Measurements from ENCODE around the gene C10orf90.
"Not testable (repeated sequence)": the region's sequence is repeated elsewhere in the genome, so short reads cannot be mapped to it uniquely, and the experiment has no call there.

C10orf90 gene

GRCh38 chr10:126583552-126584200, 86.8 kb downstream of the C10orf90 start:
- DNase-seq = no peak

DNA sequence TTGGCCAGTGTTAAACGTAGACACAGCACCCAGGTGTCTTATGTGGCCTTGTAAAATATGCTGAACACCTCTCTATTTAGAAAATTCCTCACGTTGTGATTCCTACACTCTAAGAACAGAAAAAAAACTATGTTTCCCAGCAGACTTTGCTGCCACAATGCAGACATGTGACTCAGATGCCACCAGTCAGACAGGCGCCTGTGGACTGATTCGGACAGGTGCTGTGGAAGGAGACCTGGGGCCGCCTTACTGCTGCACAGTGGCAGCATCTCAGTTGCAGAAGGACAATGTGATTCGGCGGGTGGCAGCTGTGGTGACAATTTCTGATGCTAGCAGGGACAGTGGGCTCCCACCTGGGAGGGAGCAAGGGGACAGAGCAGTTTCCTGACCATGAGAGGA, 88.8 kb downstream of the C10orf90 start:
- DNase-seq = no peak

DNA sequence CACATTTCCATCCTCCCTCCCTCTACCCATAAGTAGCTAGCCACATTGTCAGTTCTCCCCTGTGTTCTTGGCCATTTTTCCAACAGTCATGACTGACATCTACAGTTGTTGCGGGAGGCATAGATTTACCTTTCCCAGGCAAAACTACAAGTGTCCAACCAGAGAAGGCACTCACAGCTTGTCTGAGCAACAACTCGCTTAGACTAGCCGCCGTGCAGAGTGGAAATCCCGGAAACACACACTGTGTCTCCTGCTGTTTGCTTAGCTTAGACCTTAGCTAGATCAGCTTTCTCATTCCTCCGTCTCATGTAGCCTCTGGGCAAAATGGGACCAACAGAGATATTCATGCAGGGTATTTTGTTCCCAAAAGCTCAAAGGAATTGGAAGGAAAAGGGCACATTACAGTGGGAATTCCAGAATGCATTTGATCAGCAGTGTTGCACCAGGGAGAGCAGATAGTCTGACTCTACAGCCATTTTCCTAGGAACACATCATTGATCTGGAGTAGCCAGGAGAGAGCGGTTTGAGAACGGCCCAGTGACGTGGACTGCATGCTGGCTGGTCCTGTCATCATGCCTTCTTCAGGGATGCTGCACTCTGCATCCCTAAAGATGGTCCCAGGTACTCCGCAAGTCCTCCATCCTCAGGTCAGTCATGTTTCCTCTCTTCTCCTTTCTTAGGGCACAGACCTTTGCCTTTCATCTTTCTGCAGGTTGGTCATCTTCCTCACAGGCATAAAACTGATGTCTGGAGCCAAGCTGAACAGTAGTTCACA, 89.4 kb downstream of the C10orf90 start:
- no peak for DNase-seq

- DNase-seq = no peak
Measured at GRCh38 chr10:126576336-126576735, 94.2 kb downstream of the C10orf90 start.

GRCh38 chr10:126570621-126571602, 99.6 kb downstream of the C10orf90 start:
- DNase-seq = no peak

GRCh38 chr10:126570245-126570570, 100.3 kb downstream of the C10orf90 start:
- DNase-seq = no peak

GRCh38 chr10:126569513-126570244, 100.8 kb downstream of the C10orf90 start:
- DNase-seq = no peak

GRCh38 chr10:126568809-126569385, 101.6 kb downstream of the C10orf90 start:
- no peak for DNase-seq

DNA sequence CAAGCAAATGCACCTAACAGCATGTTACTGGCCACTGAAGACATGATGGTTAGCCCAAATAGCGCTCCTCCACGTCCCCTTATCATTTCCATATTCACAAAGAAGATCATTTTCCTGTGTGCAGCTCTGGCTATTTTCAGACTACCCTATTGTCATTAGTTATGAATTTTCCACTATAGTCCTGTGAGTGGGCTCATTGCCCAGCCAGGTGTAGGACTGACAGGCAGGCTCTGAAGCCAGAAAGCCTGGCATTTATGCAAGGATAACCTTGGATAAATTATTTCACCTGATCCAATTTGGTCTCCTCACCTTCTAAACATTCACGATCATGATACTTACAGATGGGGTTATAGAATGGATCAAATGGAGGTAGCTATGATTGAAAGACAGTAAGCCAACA, 104.6 kb downstream of the C10orf90 start:
- no peak for DNase-seq

DNA sequence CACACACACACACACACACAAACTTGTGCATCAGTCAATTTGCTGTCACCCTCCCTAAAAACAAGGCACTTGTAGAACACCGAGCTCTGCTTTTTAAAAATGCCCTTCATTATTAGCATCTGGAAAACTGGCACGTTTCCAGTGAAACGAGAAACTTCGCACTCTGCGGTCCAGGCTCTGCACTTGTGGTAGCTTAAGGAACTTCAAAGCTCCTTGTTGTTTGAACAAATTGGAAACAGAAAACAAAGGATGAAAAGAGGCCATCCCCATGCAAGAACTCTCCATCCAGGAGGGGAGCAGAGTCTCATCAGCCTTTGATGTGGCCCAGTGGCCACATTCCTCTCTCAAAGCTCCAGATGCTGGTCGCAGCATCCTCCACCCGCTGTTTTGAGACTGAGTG, 105.1 kb downstream of the C10orf90 start:
- DNase-seq = no peak

GRCh38 chr10:126564326-126564888, 106.1 kb downstream of the C10orf90 start:
- DNase-seq = no peak

GRCh38 chr10:126563361-126563760, 107.1 kb downstream of the C10orf90 start:
- DNase-seq = no peak

DNA sequence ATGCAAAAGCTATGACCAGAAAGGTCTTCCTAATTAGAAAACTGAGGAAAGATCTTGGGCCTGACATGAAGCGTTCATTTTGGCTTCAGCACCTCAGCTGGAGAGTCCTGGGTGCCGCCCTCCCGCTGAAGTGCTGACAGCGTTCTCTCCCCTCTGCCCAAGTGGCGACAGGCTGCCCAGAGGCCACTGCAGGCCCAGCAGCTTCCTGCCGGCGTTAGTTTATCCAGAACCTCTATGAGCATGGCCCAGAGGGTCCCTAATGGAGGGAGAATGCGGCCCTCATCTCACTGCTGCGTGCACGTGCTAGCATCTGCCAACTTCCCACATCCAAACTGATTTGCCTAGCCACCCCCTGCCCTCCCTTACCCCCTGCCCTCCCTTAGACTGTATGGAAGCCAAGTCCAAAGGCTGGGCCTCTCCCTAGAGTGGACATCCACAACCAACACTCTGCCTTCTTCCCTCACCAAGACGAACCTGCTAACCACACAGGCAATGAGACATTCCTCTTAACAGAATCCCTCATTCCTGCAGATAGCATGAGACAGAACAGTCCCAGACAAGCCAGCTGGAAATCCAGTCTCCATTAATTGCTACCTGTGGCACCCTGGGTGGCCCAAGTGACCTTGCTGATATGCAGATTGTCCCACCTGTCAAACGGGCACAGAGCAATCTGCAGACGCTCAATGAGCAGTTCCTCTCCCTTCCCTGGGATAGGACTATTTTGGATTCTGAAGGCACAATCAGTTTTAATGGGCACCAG, 108.4 kb downstream of the C10orf90 start:
- no peak for DNase-seq

DNA sequence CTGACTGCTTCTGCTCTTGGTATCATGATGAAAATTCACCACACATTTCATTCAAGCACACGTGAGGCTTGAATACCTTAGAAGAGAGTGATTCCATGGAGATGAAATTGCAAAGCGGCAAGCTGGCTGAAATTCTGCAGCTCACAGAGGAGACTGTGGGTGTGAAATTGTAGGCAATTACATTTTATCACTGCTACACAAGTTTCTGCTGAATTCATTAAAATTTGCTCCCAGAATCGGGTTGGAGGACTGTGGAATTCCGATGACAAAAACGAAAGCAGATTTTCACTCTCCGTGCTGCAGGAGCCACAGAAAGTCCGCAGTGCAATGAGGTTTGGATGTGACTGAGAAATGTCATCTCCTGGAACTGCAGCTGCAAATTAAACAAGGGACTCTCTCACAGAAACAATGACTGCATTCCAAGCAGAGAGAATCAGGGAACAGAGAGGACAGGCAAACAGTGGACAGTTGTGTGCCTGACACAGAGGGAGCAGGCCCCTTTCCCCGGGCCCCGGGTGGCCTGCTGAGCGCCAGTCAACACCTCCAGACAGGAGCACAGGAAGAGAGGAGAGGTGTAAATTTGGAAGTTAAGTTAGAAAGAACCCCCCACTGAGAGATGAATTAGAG, 109.1 kb downstream of the C10orf90 start:
- DNase-seq = no peak

- no peak for DNase-seq
Measured at GRCh38 chr10:126558881-126559280, 111.6 kb downstream of the C10orf90 start.

GRCh38 chr10:126551202-126551601, 119.3 kb downstream of the C10orf90 start:
- no peak for DNase-seq

GRCh38 chr10:126550586-126550985, 119.9 kb downstream of the C10orf90 start:
- DNase-seq = not testable (repeated sequence)

DNA sequence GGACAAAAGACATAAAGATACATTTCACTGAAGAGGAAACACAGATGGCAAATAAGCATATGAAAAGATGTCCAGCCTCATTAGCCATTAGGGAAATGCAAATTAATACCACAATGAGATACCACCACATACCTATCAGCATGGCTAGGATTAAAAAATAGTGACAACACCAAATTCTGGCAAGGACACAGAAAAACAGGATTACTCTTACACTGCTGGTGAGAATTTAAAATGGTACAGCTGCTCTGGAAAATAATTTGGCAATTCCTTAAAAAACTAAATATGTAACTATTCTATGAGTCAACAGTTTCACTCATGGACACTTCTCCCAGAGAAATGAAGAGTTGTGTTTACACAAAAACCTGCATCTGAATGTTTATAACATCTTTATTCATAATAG, 121.1 kb downstream of the C10orf90 start:
- no peak for DNase-seq

GRCh38 chr10:126544565-126544964, 125.9 kb downstream of the C10orf90 start:
- DNase-seq = no peak

GRCh38 chr10:126538439-126539135, 131.9 kb downstream of the C10orf90 start:
- no peak for DNase-seq

All from central memory CD4-positive, alpha-beta T cell (primary cell).